GM19025 (cell line): ENCODE results near the gene GPD2.

Source experiments
- ATAC-seq: cut with Tn5 transposase; IDR thresholded peaks from one replicate; pipeline ENCODE4 v1.9.1; 2021; ENCODE audit warnings: mild to moderate bottlenecking, low read depth, moderate library complexity; ENCODE audit not compliant: unreplicated experiment

The GPD2 gene

DNA sequence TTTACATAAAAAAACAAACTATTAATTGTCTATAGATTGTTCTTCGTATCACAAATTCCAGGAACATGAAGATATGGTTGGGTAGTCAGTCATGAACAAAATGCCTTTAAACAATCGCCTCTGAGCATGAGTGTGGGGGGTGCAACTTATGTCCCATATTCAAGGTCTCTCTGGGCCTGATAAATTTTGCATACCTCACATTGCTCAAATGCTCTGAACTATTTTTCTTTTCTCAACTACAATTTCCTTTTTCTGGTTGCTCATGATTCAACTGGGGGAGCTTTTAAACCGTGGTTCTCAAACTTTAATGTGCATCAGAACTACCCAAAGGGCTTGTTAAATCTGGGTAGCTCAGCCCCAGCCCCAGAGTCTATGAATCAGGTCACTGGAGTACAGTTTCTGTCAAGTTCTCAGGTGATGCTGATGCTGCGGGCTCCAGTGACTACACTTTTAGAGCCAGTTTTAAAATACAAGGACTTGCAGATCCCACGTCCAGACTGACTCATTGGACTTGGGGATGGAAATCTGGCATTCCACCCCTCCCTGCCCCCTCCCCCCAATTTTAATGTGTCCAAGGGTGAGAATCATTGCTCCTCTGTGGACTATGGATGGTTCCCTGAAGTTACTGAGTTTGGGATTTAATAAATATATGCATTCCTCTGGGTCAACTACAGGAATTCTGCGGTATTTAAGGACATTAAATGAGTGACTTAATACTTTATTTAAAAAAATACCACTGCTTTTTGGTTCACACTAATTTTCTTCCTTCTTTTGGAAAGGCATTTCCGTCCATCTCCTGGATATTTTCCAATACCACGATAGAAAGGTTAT lies 1.5 kb upstream of the GPD2 start:
- ATAC-seq = no peak

DNA sequence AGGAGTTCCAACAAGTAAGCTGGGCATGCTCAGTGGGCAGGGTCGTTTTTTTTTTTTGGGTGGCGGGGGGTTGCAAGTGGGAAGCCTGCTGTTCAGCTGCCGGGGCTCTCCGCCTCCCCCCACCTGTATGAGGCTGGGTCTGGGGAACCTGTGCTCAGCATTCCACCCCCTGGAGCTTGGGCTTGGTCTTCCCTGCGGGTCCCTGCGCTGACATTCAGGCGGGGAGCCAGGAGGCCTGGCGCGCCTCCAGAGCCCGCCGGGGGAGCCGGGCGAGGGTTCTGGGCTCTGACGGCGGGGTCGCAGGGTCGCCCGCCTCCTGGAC lies 822 bp upstream of the GPD2 start:
- no peak for ATAC-seq

GRCh38 chr2:156436497-156437085 lies 412 bp downstream of the GPD2 start:
- ATAC-seq = peak; percentile 32

GRCh38 chr2:156437272-156437930 lies 1.2 kb downstream of the GPD2 start:
- ATAC-seq = peak; percentile 20

DNA sequence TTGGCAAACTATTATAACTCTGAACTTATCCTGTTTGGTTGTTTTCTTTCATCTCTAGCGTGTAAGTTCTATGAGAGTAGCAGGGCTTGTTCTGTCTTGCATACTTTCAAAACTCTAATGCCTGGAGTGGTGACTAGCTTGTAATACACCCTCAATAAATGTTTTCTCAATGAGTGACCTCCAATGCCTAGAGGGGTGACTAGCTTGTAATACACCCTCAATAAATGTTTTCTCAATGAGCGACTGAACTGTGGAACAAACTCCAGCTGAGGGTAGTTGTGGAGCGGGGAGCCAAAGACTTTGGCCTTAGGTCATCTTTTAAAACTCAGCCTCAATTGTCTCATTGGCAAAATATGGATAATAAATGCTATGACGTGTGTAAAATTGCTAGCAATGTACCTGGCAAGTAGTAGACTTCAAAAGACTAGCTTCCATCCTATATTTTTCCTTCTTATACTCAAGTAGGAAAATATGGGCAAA lies 1.8 kb downstream of the GPD2 start:
- no peak for ATAC-seq

GRCh38 chr2:156443089-156443488 lies 6.9 kb downstream of the GPD2 start:
- ATAC-seq = no peak

DNA sequence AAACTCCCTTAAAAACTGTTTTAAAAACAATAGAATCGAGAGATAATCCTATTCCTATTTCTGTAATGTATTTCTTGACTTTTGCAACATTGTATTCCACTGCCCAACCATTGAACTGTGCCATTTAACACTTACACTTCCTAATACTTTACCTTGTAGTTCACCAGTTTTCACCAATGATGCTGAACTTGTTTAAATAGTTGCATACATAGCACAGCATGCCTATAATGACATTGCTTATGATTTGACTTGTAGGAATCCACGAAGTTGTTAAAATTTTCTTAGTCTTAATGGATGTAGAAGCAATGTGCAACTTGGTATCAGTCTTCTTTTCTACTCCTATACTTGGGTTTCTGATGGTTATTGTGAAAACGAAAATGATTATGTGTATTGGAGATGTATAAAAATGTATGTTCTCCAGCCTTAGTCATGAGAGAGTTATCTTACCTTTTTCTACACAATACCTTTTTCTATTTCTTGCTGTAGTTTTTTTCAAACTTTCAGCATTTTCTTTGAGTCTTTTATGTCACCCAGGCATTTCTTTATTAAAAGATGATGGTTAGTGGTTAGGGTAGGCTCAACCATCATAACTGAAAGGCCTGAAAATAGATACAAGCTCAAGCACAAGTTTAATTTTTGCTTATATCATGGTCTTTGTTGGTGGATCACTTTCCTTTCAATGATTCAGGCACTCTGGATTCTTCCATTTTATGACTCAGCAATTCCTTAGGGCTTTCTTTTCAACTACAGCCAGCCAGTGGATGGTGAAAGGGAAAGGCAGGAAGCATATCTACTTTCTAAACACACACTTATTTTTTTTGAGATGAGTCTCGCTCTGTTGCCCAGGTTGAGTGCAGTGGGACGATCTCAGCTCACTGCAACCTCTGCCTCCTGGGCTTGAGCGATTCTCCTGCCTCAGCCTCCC lies 9.4 kb downstream of the GPD2 start:
- ATAC-seq = no peak

GRCh38 chr2:156447761-156448160 lies 11.6 kb downstream of the GPD2 start:
- ATAC-seq = no peak

GRCh38 chr2:156448766-156449165 lies 12.6 kb downstream of the GPD2 start:
- no peak for ATAC-seq

DNA sequence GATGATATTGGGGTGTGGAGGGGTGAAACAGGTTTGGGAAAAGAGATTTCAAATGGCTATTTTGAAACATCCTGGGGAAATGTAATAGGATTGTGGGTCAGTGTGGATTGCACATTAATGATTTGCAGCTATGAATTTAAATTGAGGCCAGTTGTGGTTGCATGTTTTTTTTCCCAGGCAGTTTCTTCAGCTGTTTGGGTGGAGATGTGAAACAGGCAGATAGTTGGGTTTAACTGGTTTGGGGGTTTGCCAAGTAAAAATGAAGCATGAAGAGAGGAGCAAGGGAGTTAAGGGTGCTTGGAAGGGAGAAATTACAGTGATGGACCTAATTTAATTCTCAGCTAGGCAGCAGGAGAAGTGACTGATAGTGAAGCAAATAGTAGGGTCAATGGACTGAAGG lies 16.8 kb downstream of the GPD2 start:
- ATAC-seq = no peak

DNA sequence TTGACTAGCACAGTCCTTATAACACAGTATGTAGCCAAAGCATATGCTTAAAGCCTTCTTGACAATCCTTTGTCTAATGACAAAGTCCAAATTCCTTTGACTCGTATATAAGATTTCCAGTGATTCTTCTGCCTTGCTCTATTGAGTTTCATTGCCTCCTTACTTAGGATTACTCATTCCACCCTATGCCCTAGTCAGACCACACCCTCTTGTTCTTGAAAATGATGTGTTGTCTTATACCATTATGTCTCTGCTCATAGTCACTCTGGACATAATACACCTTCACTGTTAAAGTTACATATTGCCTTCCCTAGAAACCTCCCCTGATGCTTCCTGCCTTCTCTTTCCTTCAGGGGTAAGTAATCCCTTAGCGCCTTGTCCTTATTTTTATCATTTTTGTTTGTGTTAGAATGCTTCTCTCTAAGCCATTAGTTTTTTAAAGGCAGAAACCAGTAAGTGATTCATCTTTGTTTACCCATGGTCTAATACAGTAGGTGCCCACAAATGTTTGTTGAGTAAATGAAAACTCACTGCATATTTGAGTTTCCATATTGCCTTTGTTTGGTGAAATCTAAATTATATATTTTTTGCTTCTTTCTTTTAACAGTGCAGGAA lies 19.3 kb downstream of the GPD2 start:
- ATAC-seq = no peak

- ATAC-seq = no peak
Observed at GRCh38 chr2:156456616-156457015, 20.4 kb downstream of the GPD2 start.

DNA sequence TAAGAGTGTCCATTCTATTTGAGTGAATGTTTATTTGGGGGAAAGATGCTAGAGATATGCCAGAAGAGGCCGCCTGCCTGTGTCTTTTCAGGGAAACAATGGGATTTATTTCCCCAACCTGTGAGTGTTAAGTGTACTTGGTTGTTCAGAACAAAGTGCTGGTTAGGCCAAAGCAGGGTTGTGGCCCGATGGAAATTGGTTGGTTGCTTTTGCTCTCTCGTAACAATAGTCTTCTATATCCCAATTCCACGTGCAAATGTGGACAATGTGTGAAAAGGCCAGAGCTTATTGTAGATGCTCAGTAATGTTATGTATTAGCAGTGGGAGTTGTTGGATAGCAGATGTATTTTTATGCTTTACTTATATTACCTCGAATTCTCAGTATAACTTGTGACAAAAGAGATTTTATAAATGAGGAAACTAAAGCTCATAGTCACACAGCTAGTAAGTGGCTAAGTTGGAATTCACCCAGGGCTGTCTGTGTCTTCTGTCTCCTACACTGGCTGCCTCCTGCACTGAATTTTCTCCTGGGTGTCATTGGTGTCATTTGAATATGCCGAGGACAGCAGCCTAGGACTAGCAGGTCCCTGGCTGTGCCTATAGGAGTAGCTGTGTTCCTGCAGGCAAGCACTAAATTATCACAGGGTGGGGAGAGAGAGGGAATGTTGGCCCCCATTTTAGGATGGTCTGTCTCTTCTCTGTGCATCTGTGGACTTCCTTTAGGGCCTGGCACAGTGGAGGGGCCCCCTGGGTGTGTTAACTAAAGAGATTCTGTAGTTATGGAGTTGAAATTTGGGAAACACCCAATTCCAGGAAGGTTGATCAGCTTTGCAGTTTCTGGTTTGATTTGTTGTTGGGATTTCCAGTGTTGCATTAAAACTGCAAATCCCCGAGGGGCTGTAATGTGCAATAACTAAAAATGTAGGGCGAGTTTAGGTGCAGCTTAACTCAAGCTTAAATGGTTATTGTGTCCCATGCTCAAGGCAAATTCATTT lies 21.6 kb downstream of the GPD2 start:
- ATAC-seq = no peak

DNA sequence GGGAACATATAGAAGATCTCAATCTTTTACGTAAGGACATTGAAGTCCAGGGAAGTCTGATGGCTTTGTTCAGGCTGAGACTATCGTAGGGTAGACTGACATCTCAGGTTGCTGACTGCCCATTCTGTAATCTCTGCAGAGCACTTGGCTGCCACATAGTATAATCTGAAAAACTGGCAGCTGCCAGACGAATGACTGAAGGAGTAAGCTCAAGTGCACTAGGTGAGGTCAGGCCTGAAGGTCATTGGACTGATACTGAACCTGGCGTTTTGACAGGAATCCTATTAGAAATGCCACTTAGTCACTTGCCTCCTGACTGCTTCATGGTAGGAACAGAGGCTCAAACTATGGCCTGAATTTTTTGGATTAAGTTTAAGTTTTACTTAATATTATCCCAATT lies 23.5 kb downstream of the GPD2 start:
- no peak for ATAC-seq

DNA sequence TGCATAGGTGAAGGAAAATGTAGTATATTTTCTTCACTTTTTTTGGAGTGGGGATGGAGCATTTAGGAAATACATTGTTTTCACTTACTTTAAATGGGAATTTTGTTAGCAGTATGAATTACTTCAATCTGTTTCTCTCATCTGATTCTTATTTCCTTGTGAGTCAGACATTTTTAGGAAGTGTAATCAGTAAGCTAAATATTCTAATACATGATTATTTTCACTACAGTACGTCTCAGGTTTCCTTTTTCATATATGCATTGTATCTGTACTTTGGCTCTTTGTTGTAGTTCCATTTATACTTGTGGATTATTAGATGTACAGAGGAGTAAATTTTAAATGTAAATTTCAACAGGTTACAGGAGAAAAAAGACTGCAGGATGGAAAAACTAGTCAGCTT lies 27.9 kb downstream of the GPD2 start:
- ATAC-seq = no peak

GRCh38 chr2:156465573-156465972 lies 29.4 kb downstream of the GPD2 start:
- ATAC-seq = no peak

DNA sequence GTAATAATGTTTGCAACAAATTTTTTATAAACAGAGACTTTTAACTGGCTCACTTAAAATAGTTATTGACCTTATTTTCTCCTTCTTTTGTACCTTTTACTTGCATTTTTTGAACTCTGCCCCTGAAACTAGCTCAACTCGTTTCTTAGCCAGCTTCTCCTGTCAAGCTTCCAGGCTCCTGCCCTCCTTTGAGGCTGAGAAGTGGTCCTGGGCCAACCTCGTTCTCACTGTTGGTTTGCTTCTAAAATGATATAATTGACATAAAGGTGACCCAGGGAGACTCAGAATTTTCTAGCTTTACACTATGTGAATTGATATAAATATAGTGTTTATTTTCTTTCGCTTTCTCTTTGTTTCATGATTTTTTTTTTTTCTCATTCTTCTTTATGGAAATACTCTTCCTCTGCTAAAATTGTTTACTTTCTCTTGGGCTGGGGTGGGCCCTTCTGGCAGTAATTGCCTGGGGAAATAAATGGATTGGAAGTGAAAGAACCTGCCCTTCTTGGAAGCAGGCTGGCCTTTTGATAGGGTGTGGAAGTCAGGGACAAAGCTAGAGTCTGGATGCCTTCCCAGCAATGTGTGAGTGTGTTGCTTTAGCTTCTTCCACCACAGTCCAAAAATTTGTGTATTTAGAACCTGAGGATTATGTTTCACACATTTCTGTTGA lies 30.7 kb downstream of the GPD2 start:
- no peak for ATAC-seq

DNA sequence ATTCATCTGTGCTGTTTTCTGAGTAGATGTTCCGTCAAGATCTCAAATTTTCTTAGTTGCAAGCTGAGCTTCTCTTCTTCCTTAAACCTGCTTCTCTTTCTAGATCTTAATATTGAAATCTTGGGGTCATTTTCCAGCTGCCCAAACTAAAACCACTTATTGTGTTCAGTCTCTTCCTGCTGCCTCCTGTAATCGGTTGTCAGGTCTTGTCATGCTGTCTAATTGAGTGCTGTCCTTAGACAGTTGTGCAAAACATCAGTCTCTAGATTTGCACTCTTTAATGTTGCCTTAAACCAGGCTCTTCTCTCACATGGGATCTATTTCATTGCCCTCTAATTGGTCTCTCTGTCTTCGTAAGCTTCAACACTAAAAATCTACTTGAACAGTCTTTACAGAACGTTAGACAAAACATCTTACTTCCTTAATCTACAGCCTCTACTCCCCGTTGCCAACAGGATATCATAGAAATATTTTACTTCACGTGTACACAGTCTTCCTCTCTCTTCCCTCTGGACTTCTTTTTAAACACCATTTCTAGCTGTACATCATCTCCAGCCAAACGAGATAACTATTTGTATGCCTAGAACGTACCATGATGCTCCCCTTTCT lies 34.9 kb downstream of the GPD2 start:
- no peak for ATAC-seq
